ENCODE results near the gene CARD10.

CARD10 gene

DNA sequence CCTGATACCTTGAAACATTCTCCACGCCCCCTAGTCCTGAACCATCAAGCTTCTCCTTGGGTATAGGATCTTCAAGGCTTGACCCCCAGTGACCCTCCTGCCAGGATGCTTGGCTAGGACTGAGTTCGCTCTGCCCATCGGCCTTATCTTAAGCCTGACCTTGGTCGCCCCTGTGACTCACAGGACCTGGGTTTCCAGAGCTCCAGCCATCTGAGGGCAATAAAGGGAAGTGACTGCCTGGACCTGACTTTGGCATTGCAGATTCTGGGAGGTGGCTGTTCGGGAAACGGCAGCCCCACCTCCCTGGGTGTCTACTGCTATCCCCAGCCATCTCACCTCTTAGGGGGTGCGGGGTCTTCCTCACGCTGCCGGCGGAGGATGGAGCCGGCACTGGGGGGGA, 15.4 kb downstream of the CARD10 start:
- DNase-seq (ENCODE audit: low read depth in 2 of 2) = no peak

DNA sequence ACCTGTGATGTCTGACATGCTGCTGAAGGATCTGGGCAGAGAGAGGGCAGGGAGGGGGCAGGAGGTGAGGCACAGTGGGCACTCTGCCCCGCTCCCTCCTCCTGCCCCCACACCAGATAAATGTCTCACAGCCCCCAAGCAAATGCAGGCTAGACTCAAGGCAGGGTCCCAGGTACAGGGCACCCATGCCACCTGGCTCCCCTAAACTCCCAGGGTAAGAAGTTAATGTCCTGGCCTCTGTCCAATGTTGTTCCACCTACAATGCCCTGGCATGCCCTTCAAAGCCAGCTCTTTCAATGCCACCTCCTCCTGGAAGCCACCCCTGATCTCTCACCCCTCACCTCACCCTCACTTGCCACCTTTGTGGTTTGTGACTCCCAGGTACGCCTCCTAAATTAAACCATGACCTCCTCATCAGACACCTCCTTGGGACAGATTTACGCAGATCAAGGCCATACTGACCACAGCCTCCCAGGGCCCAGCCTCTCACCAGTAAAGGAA, 16.0 kb downstream of the CARD10 start:
- DNase-seq (ENCODE audit: low read depth in 2 of 2) = no peak

DNA sequence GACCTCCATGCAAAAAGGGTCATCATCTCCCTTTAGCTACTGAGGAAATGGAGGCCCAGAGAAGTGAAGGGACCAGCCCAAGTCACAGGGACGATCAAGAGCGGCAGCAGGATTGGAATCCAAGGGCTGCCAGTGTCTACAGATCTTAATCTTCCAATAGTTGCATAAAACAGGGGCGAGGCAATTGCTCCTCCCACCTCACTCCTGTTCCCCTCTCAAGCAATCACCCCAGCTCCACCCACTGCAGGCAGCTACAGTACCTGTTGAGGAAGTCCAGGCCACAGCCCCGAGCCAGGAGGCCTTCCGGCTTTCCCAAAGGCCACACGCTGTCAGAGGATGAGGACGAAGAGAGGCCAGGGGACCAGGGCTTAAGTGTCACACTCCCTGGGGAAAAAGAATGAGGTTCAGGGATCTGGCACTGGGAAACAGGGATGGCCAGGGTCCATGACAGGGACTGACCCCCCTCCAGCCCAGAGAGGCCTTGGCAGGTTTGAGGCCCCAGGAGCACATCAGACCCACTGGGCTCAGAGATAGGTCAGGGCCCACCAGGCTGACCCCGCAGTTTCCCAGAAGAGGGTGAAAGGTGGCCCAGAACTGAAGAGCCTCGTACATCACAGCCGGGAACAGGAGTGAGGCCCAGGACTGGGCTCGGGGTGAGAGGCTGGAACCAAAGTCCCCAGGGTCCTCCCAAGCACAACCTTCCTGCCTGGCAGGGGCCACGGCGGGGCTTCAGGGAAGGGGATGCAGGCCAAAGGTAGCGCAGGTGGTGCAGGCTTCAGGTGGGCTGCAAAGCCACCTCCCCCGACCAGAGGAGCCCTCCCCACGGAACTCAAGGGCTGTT, 16.7 kb downstream of the CARD10 start:
- no peak for DNase-seq (ENCODE audit: low read depth in 2 of 2)

GRCh38 chr22:37501610-37502341, 17.4 kb downstream of the CARD10 start:
- no peak for DNase-seq (ENCODE audit: low read depth in 2 of 2)

GRCh38 chr22:37500745-37501609, 18.2 kb downstream of the CARD10 start:
- DNase-seq (ENCODE audit: low read depth in 2 of 2) = no peak

- no peak for DNase-seq (ENCODE audit: low read depth in 2 of 2)
Observed at GRCh38 chr22:37499789-37500540, 19.2 kb downstream of the CARD10 start.

GRCh38 chr22:37499027-37499707, 20.0 kb downstream of the CARD10 start:
- DNase-seq (ENCODE audit: low read depth in 2 of 2) = no peak

GRCh38 chr22:37498289-37498909, 20.8 kb downstream of the CARD10 start:
- DNase-seq (ENCODE audit: low read depth in 2 of 2) = peak; percentile 22 to 55

- no peak for DNase-seq (ENCODE audit: low read depth in 2 of 2)
Observed at GRCh38 chr22:37497062-37497599, 22.1 kb downstream of the CARD10 start.

- no peak for DNase-seq (ENCODE audit: low read depth in 2 of 2)
Observed at GRCh38 chr22:37496651-37497050, 22.6 kb downstream of the CARD10 start.

- no peak for DNase-seq (ENCODE audit: low read depth in 2 of 2)
Observed at GRCh38 chr22:37493979-37494378, 25.2 kb downstream of the CARD10 start.

GRCh38 chr22:37492428-37493344, 26.5 kb downstream of the CARD10 start:
- peak in 1 of 2 donors; percentile 33 for DNase-seq (ENCODE audit: low read depth in 2 of 2)

DNA sequence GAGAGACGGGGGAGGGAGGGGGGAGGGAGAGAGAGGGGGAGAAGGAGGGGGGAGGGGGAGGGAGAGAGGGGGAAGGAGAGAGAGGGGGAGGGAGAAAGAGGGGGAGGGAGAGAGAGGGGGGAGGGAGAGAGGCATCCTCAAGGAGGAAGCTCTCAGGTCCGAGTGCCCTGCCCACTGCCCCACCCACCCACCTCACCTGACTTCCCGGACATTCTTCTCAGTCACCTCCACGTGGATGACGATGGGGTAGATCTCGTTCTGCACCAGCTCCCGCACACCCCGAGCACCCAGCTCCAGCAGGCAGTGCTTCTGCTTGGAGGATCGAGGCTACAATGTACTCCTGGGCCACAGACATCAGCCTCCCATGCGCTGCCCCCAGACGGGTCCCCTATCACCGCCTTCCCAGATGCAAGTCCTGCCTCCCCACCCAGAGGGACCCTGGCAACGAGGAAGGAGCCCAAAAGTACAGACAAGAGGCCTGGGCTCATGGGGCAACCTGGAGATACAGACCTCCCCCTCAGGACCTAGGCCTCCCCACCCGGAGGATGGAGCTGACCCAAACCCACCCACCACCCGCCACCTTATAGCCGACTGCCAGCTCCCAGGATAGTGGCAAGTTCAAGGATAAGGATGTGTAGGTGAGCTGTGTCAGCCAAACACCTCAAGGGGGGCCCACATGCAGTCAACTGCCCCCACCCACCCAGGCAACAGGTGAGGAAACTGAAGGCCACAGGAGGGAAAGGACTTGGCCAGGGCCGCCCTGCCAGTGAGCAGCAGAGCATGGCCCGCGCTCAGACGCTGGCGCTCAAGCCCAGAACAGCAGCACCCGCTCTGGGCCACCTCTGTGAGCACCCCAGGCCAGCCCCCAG, 27.4 kb downstream of the CARD10 start:
- no peak for DNase-seq (ENCODE audit: low read depth in 2 of 2)

DNA sequence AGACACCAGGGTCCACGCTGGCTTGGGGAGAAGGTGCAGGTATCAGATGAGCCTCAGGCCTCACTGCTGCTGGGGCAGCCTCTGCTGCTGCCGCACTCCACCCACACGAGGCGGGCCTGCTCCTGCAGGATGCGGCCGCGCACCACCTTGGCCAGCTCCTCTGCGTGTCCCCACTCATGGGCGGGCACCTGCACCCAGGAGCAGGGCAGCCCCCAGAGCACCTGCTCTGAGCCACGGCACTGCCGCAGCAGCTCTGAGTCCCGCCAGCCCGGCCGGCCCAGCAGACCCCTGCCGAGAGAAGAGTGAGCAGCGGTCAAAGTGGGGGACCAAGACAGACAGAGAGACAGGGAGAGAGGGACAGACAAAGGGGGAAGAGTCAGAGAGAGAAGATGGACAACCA, 28.1 kb downstream of the CARD10 start:
- DNase-seq (ENCODE audit: low read depth in 2 of 2) = no peak

GRCh38 chr22:37489983-37490382, 29.2 kb downstream of the CARD10 start:
- DNase-seq (ENCODE audit: low read depth in 2 of 2) = no peak

DNA sequence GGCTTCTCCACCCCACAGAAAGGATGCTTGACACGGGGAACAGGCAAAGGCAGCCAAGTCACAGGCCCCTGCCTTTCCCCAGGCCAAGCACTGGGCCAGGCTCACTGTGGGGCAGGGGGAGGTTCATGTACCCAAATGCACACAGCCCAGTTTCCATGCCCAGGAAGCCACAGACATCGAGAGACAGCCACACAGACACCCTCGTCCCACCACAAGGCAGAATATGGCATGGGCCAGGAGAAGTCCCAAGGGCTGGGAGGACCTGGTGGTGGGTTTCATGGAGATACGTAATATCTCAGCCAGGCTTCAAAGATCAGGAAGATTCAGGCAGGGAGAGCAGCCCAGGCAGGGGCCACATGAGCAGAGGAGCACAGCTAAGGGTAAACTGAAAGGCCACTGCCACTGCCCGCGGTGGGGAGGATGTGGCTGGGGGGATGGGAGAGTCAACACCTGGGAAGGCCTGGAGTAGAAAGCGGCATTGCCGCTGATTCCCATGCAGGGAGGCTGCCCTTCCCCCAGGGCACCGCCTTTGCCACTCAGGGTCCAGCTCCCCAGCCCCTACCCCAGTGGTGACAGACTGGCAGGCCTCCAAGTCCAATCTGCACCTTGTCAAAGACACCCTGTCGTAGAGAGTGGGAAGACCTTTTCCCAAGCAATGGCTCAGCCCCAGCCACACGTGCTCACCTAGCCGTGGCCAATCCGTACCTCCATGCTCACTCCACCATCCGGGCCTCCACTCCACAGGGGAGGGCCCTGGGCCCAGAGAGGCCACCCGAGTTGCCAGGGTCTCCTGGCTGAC, 30.7 kb downstream of the CARD10 start:
- DNase-seq (ENCODE audit: low read depth in 2 of 2) = no peak

DNA sequence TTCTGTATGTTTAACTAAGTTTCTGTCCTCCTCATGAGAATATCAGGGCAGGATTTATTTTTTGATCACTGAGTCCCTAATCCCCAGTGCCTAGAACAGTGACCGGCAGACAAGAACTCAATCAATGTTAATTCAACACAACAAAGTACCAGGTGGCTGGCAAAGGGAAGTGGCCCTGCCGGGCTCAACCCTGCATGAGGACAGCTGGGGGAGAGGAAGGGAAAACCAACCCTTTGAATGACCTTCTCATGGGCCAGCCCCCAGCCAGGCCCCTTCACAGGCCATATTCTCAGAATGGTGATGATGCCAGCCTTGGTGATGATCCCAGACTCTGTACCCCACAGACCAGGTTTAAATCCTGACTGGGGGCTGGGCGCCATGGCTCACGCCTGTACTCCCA, 31.6 kb downstream of the CARD10 start:
- no peak for DNase-seq (ENCODE audit: low read depth in 2 of 2)

Data from stimulated activated CD8-positive, alpha-beta memory T cell treated with anti-CD3 and anti-CD28 coated beads, Interleukin-7, amount 100 ng/mL, for 4 hours (primary cell).